HG03175 (cell line): ENCODE results near the gene CTPS2.
"Not testable (repeated sequence)": the region's sequence is repeated elsewhere in the genome, so short reads cannot be mapped to it uniquely, and the experiment has no call there.

Source experiments
- ATAC-seq: cut with Tn5 transposase; IDR thresholded peaks from one replicate; pipeline ENCODE4 v1.9.1; 2021; ENCODE audit warnings: mild to moderate bottlenecking, moderate library complexity; ENCODE audit not compliant: unreplicated experiment

The CTPS2 gene

DNA sequence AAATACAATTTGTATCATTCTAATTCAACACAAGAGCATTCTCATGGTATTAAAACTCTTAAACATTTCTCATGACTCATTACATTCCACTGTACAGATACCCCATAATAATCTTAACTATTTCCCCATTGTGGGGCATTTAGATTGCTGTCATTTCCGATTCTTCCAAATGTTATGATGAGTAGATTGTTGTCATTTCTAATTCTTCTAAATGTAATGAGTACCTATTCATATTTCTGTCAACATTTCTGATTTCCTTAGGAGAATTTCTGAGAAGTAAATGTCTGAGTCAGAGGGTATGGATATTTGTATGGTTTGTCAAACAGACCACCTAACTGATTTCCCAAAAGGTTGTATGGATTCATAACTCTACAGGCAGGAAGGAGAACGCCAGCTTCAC, 54.2 kb downstream of the CTPS2 start:
- ATAC-seq = no peak

DNA sequence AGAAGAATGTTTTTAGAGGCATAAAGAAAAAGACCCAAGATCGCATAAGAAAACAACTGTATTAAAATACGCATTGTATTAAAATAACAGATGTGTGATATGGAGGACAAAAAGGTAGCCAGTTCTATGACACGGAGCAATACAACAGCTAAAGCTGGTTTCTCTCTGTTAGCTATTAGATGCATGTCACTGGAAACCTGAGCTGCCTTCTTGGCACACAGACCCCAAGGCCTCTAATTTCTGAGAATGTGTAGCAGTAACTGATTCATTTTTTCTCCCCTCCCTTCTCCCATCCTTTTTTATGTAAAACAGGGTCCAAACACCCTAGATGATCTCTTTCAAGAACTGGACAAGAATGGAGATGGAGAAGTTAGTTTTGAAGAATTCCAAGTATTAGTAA, 58.4 kb downstream of the CTPS2 start:
- no peak for ATAC-seq

DNA sequence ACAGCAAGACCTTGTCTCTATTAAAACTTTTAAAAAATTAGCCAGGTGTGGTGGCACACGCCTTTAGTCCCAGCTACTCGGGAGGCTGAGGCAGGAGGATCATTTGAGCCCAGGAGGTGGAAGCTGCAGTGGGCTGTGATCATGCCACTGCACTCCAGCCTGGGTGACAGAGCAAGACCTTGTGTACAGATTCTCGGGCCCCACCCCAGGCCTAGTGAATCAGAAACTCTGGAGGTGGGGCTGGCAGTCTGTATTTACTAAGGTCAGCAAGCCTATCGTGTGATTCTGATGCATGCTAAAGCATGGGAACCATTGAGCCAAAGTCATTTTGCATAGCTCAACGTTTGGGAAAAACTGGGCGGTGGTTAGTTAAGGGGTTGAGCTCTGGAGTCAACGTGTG, 59.0 kb downstream of the CTPS2 start:
- no peak for ATAC-seq

DNA sequence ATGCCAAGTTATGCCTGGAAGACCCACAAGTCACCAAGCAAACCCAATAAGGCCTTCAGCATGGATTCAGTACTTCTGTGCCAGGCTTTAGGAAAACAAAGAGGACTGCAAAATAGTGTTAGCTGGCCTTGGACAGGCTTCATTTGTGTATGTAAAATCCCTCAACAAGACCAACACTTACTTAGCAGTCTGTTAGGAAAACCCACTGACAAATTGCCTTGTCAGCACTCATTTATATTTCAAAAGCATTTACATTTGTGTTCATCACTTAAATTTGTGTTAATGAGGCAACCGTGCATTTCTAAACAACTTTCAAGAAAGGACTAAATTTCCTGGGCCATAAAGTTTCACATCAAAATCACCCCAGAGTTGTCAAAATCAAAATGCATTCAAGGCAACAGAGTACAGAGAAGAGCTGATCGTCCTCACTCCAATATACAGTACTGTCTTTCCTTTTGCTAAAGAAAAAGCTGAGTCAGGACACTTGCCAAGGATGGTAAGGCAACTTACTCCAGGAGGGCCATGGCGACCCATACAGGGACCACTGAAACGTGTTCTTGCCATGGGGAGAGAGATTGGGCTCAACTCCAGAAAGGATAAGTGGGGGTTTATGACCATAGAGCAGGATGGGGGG, 61.0 kb downstream of the CTPS2 start:
- ATAC-seq = no peak

DNA sequence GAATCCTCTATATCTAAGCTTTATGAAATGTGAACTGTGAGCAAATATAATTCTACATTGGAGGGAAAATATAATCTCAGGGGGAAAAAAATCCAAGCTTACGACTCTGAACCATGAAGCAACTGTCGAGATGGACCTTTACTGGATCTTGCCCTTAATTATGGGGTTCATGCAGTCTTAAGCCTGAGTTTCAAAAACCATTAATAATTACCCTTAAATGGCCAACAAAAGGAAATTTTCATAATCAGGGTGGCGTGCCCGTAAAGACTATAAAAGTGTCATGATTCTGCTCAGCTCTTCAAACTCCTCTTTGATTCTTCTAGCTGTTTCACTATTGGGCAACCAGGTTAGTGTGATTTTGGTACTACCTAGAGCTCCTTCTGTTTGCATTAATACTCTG, 62.6 kb downstream of the CTPS2 start, which contains the start of gene S100G:
TSS of gene S100G (plus strand) at position 301 of the 400 bp plus-strand sequence. CDS start 849 bp downstream, outside the sequence.
- no peak for ATAC-seq

DNA sequence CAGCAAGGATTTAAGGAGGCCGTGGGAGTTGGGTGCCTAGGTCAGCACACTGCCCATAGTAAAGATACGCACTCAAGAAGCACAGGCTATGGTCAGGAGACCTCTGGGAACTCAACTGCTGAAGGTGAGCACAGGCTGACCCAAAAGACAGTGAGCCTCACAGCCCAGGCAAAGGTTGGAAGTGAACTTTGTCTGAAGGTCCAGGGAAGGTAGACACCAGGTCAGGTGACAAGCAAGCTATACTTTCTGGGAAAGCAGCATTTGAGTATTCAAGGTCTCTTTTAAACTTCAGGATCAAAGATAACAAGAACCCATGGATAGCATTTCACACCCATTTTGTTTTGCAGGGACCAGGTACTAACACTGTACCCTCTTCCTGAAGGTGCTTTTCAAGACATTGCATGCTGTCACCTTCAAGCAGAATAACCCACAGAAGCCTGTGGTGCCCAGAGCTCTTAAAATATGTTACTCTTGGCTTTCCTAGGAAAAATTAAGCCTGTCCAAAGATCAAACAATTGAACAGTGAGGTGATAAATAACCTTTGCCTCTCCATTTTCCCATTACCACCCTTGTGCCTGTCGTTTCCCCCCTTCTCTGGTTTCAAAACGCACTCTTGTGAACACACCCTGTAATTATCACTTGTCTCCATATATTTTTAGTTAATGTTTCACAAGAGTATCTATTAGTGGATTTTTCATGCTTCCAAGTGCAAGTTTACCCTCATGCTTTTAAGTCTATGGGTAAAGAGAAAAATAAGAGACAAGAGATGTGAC, 65.9 kb downstream of the CTPS2 start:
- no peak for ATAC-seq

DNA sequence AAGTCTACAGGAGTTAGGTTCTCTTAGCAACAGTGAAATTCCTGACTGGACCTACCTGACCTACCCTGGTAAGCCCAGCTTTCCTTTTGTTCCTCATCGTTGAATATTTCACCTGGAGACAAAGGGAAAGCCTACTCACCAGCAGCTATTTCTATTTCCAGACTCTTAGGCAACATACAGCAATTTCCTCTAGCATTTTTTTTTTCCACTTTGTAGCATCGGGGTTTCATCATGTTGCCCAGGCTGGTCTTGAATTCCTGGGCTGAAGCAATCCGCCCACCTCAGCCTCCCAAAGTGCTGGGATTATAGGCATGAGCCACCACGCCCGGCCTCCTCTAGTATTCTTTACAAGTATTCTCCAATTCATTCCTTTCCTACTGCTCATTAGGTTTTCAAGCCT, 69.3 kb downstream of the CTPS2 start:
- no peak for ATAC-seq

DNA sequence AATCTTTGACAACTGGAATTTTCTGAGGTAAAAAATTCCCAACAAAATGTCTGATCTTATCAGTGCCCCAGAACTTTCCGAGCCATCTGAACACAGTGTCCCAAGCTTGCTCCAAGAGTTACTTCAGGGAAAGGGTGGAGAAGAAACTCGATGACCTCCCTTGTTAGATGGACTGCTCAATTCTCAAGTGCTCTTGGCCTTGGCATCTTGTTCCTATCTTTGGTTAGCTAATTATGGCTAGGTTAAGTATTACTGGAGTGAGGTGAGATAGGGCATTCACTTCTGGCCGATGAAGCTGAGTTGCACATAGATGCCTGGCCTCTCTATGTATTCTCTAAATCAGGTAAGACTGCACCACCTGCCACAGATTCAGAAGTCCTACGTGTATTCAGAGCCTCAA, 71.6 kb downstream of the CTPS2 start:
- ATAC-seq = no peak

DNA sequence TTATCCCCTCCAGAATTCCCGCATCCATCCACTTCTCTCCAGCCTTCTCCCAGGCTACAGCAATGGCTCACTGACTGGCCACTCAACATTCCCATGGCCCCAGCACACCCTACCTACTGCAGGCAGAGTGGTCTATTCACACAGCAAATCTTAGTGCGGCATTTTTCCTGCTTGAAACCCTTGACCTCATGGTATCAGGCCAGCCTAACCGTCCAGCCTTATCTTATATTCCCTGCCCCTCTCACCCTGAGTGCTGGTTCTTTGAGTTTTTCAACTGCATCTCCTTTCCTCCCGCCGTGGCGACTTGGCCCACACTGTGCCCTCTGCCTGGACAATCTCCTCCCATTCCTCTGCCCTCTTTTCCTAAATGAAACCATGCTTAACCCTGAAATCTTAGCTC, 72.5 kb downstream of the CTPS2 start:
- ATAC-seq = no peak

DNA sequence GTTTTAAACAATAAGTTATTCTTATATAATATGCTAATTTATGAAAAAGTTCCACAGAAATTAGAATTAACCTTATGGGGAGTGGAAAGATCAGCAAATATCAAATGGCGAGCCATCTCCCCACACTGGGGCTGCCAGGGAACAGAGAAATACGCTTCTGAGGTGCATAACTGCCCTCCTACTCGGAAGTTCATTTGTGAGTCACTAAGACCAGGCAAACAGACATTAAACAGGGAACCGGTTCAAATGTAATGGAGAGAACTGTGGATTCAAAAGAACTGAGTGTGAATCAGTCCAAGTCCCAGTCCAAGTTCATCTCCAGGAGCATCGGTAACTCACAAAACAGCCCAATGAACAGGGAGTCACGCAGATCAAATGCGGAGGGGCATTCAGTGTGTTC, 73.9 kb downstream of the CTPS2 start:
- ATAC-seq = no peak

DNA sequence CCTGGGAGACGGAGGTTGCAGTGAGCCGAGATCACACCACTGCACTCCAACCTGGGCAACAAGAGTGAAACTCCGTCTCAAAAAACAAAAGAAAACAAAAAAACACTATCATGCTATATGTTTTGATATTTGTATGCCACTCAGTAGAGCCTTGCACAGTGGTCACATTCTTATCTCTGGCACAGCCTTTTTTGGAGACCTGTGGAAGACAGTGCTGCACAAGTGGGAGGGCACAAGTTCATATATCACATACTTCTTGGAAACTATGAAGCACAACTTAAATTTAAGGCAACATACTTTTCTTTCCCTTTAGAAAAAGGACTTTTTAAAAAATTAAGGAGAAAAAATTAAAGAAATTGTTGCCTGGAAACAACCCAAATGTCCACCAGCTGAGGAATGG, 76.9 kb downstream of the CTPS2 start:
- no peak for ATAC-seq

DNA sequence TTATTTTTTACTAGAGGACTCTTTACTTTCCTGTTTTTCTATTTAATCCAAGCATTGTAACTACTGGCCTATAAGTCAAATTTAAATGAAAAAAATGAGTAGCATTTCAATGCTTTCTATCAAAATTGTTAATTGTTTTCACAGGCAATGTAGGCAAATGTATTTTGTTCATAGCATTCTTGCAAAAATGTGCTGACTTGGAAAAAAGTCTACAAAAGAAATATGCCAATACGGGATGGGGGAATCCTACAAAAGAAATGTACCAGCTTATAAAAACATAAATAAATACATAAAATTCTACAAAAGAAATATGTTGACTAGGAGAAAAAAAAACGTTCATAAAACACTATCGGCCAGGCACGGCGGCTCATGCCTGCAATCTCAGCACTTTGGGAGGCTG, 77.4 kb downstream of the CTPS2 start:
- ATAC-seq = no peak

DNA sequence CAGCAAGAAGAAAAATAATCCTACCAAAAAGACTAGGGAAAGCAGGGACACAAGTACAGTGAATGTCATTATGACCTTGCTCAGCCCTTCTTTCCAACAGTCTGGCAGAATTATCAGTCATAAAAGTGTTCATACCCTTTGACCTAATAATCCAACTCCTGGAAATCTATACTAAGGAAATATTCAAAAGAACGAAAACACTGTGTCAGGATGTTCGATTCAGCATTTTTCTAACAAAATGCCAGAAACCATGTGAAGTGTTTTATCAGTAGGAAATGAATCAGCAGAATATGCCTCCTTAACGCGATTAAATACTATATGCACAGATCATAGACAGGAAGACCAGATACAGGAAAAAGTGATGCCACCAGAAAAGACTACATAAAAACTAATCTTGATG, 78.7 kb downstream of the CTPS2 start:
- ATAC-seq = no peak

DNA sequence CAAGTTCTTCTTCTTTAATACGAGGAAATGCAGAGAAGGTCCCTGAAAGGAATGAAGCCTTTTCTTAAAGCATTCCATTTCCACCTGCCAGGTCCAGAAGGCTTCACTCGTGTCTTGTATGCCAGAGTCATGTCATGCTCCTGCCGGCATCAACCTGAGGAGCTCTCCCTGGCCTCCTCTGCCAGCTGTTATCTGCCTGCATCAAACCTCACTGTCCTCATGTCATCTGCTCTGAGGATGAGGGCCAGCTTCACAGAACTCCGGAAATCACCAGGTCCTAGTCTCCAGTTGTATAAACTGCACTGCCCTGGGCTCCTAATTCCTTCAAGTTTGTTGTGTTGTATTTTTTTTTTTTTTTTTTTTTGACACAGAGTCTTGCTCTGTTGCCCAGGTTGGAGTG, 82.6 kb downstream of the CTPS2 start:
- no peak for ATAC-seq

DNA sequence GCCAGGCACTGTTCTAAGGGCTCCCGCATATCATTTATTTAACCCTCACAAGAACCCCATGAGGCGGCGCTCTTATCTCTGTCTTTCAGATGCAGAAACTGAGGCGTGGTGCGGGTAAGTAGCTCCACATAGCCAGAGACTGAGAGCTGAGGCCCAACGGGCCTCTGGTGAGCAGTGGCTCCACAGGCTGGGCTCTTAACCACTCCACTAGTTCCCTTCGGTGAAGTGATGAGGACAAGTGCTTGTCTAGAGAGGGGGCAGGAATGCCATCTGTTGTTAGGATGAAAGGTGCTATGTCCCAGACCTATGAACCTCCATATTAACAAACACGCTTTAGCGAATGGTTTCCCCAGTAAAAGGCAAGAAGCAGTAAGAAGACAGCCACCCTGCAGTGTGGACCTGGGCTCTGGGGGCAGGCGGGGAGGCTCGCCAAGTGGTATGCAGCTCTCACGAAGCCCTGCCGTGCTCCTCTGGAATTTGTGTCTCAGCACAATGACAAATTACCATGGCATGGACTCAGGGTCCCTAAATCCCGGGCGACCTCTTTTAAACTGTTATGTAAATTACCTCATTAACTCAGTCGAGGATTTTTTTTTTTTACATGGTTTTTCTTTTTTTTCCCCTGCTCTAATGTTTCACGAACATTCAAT, 83.4 kb downstream of the CTPS2 start:
- ATAC-seq = no peak

DNA sequence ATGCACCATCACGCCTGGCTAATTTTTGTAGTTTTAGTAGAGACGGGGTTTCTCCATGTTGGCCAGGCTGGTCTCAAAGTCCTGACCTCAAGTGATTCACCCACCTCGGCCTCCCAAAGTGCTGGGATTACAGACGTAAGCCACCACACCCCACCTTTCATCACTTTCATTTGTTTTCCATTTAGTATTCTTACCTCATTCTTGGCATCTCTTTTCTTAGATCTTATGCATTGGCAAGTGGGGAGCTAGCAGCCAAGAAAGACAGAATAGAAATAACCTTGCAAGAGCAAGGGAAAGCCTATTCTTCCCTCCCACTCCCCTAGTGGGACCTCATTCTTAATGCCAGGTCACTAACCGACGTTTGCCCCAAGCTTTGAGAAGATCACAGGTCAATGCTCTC, 84.0 kb downstream of the CTPS2 start:
- ATAC-seq = not testable (repeated sequence)

DNA sequence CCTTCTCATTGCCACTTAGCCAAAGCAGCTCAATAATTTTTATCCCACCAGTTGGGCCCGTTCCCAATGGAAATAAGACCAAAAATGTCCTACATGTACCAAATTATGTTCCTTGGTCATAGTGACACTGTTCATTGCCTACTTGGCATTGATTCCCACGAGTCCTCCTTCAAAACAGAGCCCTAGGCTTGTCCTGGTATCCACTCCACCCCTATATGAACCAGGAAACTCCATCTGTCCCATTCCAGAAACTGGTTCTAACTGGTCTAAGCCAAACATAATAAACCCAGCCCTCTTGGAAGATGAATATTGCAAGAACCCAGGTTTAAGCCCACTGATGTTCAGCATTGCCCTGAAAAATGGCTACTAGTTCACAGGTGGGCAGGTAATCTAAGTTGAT, 93.4 kb downstream of the CTPS2 start:
- no peak for ATAC-seq

DNA sequence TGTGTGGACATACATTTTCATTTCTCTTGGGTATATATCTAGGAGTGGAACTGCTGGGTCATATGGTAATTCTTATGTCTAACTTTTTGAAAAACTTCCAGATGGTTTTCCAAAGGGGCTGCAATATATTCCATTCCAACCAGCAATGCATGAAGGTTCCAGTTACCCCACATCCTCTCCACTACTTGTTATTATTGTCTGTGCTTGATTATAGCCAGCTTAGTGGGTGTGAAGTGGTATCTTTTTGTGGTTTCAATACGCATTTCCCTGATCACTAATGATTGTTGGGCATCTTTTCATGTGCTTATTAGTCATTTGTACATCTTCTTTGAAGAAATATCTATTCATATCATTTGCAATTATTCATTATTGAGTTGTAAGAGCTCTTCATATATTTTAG, 94.0 kb downstream of the CTPS2 start:
- ATAC-seq = no peak

DNA sequence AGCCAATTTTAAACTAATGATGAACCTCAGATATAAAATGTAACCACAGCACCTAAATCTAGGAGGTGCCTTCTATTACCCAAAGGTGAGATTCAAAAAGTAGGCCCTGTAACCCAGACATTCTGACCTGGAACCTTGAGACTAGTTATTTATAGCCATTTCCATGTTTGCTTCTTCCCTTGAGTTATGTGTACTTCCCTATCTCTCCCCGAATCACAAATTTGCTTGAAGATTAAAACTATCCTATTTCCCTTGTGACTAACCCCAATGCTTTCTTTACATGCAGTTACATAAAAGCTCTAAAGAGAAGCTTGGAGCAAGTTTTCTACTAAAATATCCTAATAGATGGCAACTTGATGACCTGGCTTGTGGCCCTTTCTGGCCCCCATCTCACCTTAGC, 95.1 kb downstream of the CTPS2 start:
- no peak for ATAC-seq

DNA sequence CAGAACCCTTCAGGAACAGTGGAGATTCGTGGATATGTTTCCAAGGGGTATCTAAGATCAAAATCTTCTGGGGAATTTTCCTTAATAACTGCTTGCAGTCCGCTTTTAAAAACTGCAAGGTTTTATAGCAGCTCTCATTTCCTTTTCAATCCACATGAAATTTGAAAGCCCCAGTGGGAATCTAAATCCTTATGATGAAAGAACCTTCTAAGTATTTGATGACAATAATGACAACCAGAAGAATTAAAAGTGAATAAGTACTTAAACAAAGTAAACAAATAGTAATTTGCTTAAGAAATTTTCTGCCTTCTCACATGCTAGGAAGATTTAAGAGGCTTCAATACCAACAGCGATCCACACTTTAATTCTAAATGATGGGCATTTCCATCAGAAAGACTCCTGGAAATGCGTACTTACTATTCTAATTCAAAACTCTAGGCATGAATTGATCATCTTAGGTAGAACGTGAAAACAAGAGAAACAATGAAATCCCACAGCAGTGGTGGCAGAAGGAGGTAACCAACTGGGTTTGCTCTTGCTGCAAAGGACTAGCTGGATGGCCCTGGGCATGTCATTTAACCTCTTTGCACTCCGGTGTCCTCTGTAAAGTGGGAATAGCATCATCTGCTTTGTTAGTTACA, 100.1 kb downstream of the CTPS2 start:
- no peak for ATAC-seq

DNA sequence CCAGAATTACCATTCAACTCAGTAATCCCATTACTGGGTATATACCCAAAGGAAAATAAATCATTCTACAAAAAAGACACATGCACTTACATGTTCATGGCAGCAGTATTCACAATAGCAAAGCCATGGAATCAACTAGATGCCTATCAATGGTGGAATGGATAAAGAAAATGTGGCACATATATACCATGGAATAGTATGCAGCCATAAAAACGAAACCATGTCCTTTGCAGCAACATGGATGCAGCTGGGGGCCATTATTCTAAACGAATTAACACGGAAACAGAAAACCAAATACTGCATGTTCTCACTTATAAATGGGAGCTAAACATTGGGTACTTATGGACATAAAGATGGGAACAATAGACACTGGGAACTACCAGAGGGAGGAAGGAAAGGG, 101.8 kb downstream of the CTPS2 start:
- not testable (repeated sequence) for ATAC-seq
